Left ventricle myocardium superior (tissue), 1 donor: Measurements from ENCODE around the gene PODN. TPM values are rescaled to one million over a fixed set of nuclear protein-coding genes. Genes with fewer than 3 reads are reported as not detected.

Experiments used
- total RNA-seq: library from RNA; stranded (reverse); fragmentation: NEBNext Ultra II Directional; extraction: Animal tissue kit (Norgen Biotek cat#: 25700); gene quantifications from one replicate; pipeline ENCODE4 v1.2.1, GENCODE V29; 2021
- donor health status: DM: no; HTN: yes; CAD: no; lungs with severe emphysema.

PODN gene
- total RNA-seq, 1 donor from 2014 or later = 19.4 TPM

Other genes with a start within 250 kb of the PODN start
- not detected for gene ZYG11A, start 219.5 kb upstream of the PODN start, total RNA-seq
- gene ECHDC2, start 140.5 kb upstream of the PODN start, total RNA-seq = 155 TPM
- 144 TPM for gene SCP2, start 134.9 kb upstream of the PODN start, total RNA-seq
- gene SLC1A7, start 80.4 kb downstream of the PODN start, total RNA-seq = 0.32 TPM
- 31.0 TPM for gene CPT2, start 134.6 kb downstream of the PODN start, total RNA-seq
- 56.4 TPM for gene CZIB, start 158.4 kb downstream of the PODN start, total RNA-seq
- 25.0 TPM for gene MAGOH, start 176.3 kb downstream of the PODN start, total RNA-seq